GM13977 (cell line): ENCODE measurements around the gene SPAG7.
A peak's percentile ranks its signal among the peaks of the same experiment; 100 is the strongest.

Experiments used
- DNase-seq: peaks from one replicate; pipeline ENCODE4 v3.0.0; 2012; ENCODE audit warnings: low spot score
- in situ Hi-C: fragments of 300-500 bp; cut with MboI; formaldehyde crosslinking; loops from one replicate; pipeline ENCODE4 v1.12.0; 2022; ENCODE audit warnings: low sequenced_read_pairs, low pct_unique_long_range_greater_than_20kb, mixed read lengths, inconsistent platforms; ENCODE audit not compliant: unreplicated experiment
- TF ChIP-seq, protein P1 (sequence below): IDR thresholded peaks from 2 replicates; pipeline ENCODE4 v1.5.1; 2012; ENCODE audit warnings: mild to moderate bottlenecking, control low read depth; ENCODE audit not compliant: insufficient read depth; ENCODE audit errors: extremely low read depth, missing control alignments

The SPAG7 gene, protein sequence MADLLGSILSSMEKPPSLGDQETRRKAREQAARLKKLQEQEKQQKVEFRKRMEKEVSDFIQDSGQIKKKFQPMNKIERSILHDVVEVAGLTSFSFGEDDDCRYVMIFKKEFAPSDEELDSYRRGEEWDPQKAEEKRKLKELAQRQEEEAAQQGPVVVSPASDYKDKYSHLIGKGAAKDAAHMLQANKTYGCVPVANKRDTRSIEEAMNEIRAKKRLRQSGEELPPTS

DNA sequence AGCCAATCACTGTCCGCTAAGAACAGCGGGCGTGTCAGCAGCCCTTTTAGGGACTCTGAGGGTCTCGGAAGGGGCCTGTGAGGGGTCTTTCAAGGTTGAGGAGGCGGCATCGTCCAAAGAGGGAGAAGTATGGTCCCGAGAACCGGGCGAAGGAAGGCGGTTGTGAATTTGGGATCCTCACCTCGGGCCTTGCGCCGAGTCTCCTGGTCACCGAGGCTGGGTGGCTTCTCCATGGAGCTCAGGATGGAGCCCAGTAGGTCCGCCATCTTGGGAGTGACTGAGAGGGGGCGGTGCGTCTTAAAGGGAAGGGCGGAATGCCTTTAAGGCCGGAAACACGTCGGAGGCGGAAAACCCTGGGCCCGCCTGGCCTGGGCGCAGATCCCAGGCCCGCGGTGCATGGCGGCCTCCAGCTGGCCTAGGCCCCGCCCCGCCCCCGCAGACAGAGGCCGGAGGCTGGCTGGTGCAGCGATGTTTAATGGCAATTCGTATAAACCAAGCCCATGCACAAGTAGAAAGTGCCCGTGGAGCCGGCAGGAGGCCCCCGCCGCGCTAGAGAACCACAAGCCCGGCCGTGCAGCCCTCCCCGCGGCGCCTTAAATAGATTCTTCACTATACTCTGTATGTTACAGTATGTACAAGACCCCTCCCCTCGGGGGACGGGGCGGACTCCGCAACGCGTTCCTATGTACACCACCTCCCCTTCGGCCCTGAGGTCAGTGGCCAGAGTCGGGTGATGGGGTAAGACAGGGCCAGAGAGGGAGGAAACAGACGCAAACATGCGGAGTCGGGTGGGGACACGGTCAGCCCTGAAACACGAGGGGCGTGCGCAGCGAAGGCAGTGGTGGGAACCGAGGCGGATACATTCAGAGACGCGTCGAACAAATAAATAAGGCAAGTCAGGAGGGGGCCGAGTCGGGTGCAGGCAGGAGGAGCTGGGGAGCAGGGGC lies at the start of gene SPAG7:
Gene SPAG7, minus strand, starts transcription at position 279 of the 947 bp plus-strand sequence. Its CDS starts 13 bp downstream, at position 266.
- peak; percentile 97 for DNase-seq
- TF ChIP-seq, protein P1, sequence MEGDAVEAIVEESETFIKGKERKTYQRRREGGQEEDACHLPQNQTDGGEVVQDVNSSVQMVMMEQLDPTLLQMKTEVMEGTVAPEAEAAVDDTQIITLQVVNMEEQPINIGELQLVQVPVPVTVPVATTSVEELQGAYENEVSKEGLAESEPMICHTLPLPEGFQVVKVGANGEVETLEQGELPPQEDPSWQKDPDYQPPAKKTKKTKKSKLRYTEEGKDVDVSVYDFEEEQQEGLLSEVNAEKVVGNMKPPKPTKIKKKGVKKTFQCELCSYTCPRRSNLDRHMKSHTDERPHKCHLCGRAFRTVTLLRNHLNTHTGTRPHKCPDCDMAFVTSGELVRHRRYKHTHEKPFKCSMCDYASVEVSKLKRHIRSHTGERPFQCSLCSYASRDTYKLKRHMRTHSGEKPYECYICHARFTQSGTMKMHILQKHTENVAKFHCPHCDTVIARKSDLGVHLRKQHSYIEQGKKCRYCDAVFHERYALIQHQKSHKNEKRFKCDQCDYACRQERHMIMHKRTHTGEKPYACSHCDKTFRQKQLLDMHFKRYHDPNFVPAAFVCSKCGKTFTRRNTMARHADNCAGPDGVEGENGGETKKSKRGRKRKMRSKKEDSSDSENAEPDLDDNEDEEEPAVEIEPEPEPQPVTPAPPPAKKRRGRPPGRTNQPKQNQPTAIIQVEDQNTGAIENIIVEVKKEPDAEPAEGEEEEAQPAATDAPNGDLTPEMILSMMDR: no peak
- in situ Hi-C loops: loop anchor here (10.0 kb wide), 1 partner anchor 97 kb away; no protein-coding TSS in a partner anchor

GRCh38 chr17:5014357-5014756 lies 46.7 kb upstream of the SPAG7 start:
- TF ChIP-seq, protein P1: no peak
- DNase-seq: no peak
- in situ Hi-C loops: no loop called here

- TF ChIP-seq, protein P1: no peak
- peak; percentile 58 for DNase-seq
- in situ Hi-C loops: no loop called here
These were observed 44.3 kb upstream of the SPAG7 start for GRCh38 chr17:5011928-5012327.

DNA sequence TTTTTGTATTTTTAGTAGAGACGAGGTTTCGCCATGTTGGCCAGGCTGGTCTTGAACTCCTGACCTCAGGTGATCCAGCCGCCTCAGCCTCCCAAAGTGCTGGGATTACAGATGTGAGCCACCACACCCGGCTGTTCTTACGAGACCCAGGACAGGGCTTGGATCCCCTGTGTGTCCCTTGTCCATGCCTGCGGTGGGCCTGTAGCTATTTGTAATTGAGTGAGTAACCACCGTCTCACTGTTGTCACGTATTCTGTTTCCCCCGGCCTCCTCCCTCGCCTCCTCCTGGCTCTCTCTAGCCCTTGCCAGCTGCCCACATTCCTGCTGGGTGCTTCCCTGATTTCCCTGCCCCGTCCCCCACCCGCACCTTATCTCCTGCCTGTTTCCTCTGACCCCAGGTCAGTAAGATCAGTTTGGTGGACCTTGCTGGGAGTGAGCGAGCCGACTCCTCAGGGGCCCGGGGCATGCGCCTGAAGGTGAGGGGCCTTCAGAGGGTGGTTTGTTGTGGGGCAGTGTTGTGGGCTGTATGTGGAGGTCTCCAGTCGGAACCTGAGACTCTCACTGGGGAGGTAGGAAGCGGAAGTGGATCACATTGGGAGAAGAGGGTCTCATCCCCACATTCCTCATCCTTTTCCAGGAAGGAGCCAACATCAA lies 35.7 kb upstream of the SPAG7 start:
- in situ Hi-C loops: no loop called here
- TF ChIP-seq, protein P1: no peak
- no peak for DNase-seq

DNA sequence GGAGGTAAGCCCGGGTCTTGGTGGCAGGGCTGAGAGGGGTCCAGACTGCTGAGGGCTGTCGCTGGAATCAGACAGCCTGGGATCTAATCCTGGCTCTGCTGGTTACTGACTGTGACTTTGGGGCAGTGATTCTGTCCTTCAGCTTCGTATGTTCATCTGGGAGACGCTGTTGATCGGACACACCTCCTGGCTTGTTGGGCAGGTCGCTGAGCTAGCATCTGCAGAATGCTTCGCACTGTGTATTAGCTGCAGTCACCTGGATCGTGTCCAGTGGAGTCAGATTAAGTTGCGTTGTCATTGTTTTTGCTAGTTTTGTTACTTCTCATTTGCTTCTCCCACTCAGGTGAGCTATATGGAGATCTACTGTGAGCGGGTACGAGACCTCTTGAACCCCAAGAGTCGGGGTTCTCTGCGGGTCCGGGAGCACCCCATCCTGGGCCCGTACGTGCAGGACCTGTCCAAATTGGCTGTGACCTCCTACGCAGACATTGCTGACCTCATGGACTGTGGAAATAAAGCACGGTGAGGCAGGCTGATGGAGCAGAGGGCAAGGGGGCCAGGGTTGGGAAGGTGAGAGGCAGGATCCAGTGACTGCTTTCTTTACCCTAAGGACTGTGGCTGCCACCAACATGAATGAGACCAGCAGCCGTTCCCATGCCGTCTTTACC lies 34.6 kb upstream of the SPAG7 start:
- DNase-seq: no peak
- TF ChIP-seq, protein P1: no peak
- in situ Hi-C loops: no loop called here

- TF ChIP-seq, protein P1: no peak
- in situ Hi-C loops: no loop called here
- no peak for DNase-seq
These were observed 32.6 kb upstream of the SPAG7 start for GRCh38 chr17:5000237-5000639.
